ENCODE data around the gene SLC35F3. TPM values are rescaled to one million over a fixed set of nuclear protein-coding genes. Genes with fewer than 3 reads are reported as not detected.
"Not testable (repeated sequence)": the region's sequence is repeated elsewhere in the genome, so short reads cannot be mapped to it uniquely, and the experiment has no call there.

The SLC35F3 gene
- total and polyA plus RNA-seq, 4 donors = 0.01 to 0.37 (median 0.08) TPM; not detected in 1

DNA sequence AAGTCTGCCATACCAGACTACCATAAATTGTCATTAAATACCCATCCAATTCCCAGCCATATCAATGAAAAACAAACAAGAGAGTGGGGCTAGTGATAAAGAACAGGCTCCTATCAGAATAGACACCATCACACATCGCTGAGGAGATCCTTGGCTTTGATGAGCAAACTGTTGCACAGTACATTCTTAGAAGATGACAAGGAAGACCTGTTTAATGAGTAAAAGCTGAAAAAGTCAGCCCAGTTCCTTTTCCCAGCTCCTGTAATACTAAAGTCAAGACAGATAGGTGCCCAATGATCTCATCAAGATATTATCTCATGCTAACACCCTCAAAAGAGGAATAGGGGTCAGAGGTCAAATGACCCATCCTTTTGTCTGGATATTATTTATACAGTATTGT is 304.3 kb downstream of the SLC35F3 start:
- Histone ChIP-seq H3K27ac (ENCODE audit: low read depth in 1 of 2, low read length in 2 of 2) (no peak overlapping the region), H3K9me3 (ENCODE audit: control insufficient read depth in 4 of 4, low read length in 3 of 4) (no peaks in the 10 kb centered on the region), H3K36me3 (ENCODE audit: control insufficient read depth in 4 of 4, insufficient read depth in 3 of 4, low read depth in 1 of 4, low read length in 3 of 4) (no peaks in the 10 kb centered on the region), H3K27me3 (ENCODE audit: control insufficient read depth in 4 of 4, insufficient read depth in 4 of 4, low read length in 3 of 4) (peaks cover 0 to 2% (median 0%) of the 10 kb centered on the region in 4 donors), H3K4me1 (ENCODE audit: control insufficient read depth in 4 of 4, insufficient read depth in 4 of 4, low read length in 3 of 4) (peaks cover 0 to 2% (median under 1%) of the 10 kb centered on the region in 4 donors), H3K4me3 (ENCODE audit: low read depth in 1 of 3, low read length in 3 of 3) (no peak overlapping the region), H3K9ac (ENCODE audit: low read depth in 1 of 2, low read length in 2 of 2) (no peak overlapping the region)
- 68% methylated on average over 1 of the region's 1 CpG for WGBS
- TF ChIP-seq, protein P1, sequence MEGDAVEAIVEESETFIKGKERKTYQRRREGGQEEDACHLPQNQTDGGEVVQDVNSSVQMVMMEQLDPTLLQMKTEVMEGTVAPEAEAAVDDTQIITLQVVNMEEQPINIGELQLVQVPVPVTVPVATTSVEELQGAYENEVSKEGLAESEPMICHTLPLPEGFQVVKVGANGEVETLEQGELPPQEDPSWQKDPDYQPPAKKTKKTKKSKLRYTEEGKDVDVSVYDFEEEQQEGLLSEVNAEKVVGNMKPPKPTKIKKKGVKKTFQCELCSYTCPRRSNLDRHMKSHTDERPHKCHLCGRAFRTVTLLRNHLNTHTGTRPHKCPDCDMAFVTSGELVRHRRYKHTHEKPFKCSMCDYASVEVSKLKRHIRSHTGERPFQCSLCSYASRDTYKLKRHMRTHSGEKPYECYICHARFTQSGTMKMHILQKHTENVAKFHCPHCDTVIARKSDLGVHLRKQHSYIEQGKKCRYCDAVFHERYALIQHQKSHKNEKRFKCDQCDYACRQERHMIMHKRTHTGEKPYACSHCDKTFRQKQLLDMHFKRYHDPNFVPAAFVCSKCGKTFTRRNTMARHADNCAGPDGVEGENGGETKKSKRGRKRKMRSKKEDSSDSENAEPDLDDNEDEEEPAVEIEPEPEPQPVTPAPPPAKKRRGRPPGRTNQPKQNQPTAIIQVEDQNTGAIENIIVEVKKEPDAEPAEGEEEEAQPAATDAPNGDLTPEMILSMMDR (IDR thresholded peaks at IDR 0.05; ENCODE audit: low read depth, low read length, missing input control) = no peak
- TF ChIP-seq EGR1 (IDR thresholded peaks at IDR 0.05; ENCODE audit: low read depth in 2 of 2) (no peak), RAD21 (IDR thresholded peaks at IDR 0.05) (no peak), YY1 (IDR thresholded peaks at IDR 0.05) (no peak), FOXA1 (IDR thresholded peaks at IDR 0.05) (no peak)
- TF ChIP-seq, protein P2, sequence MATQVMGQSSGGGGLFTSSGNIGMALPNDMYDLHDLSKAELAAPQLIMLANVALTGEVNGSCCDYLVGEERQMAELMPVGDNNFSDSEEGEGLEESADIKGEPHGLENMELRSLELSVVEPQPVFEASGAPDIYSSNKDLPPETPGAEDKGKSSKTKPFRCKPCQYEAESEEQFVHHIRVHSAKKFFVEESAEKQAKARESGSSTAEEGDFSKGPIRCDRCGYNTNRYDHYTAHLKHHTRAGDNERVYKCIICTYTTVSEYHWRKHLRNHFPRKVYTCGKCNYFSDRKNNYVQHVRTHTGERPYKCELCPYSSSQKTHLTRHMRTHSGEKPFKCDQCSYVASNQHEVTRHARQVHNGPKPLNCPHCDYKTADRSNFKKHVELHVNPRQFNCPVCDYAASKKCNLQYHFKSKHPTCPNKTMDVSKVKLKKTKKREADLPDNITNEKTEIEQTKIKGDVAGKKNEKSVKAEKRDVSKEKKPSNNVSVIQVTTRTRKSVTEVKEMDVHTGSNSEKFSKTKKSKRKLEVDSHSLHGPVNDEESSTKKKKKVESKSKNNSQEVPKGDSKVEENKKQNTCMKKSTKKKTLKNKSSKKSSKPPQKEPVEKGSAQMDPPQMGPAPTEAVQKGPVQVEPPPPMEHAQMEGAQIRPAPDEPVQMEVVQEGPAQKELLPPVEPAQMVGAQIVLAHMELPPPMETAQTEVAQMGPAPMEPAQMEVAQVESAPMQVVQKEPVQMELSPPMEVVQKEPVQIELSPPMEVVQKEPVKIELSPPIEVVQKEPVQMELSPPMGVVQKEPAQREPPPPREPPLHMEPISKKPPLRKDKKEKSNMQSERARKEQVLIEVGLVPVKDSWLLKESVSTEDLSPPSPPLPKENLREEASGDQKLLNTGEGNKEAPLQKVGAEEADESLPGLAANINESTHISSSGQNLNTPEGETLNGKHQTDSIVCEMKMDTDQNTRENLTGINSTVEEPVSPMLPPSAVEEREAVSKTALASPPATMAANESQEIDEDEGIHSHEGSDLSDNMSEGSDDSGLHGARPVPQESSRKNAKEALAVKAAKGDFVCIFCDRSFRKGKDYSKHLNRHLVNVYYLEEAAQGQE (IDR thresholded peaks at IDR 0.05) = no peak
- no peak for DNase-seq (ENCODE audit: low spot score)

DNA sequence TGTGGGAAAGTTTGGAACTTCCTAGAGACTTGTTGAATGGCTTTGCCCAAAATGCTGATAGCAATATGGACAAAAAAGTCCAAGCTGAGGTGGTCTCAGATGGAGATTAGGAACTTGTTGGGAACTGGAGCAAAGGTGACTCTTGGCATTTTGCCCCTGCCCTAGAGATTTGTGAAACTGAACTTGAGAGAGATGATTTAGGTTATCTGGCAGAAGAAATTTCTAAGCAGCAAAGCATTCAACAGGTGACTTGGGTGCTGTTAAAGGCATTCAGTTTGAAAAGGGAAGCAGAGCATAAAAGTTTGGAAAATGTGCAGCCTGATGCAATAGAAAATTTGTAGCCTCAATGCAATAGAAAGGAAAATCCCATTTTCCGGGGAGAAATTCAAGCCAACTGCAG is 306.0 kb downstream of the SLC35F3 start:
- H3K27me3 ChIP-seq (ENCODE audit: control insufficient read depth in 4 of 4, insufficient read depth in 4 of 4, low read length in 3 of 4); H3K4me3 ChIP-seq (ENCODE audit: low read depth in 1 of 3, low read length in 3 of 3); H3K9me3 ChIP-seq (ENCODE audit: control insufficient read depth in 4 of 4, low read length in 3 of 4); H3K9ac ChIP-seq (ENCODE audit: low read depth in 1 of 2, low read length in 2 of 2); H3K36me3 ChIP-seq (ENCODE audit: control insufficient read depth in 4 of 4, insufficient read depth in 3 of 4, low read depth in 1 of 4, low read length in 3 of 4); H3K27ac ChIP-seq (ENCODE audit: low read depth in 1 of 2, low read length in 2 of 2); DNase-seq (ENCODE audit: low spot score): not testable (repeated sequence)
- H3K4me1 ChIP-seq (ENCODE audit: control insufficient read depth in 4 of 4, insufficient read depth in 4 of 4, low read length in 3 of 4) = peaks cover 2 to 13% (median 7%) of the 10 kb centered on the region in 4 donors
- WGBS = 91% methylated on average over 1 of the region's 1 CpG

DNA sequence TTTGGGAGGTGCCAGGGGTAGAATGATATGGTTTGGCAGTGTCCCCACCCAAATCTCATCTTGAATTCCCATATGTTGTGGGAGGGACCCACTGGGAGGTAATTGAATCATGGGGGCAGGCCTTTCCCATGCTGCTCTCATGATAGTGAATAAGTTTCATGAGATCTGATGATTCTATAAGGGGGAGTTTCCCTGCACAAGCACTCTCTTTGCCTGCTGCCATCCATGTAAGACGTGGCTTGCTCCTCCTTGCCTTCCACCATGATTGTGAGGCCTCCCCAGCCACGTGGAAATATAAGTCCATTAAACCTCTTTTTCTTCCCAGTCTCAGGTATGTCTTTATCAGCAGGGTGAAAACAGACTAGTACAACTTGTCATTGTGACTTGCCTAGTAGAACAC is 307.4 kb downstream of the SLC35F3 start:
- not testable (repeated sequence) for H3K36me3 ChIP-seq (ENCODE audit: control insufficient read depth in 4 of 4, insufficient read depth in 3 of 4, low read depth in 1 of 4, low read length in 3 of 4); H3K9ac ChIP-seq (ENCODE audit: low read depth in 1 of 2, low read length in 2 of 2); H3K27me3 ChIP-seq (ENCODE audit: control insufficient read depth in 4 of 4, insufficient read depth in 4 of 4, low read length in 3 of 4); H3K27ac ChIP-seq (ENCODE audit: low read depth in 1 of 2, low read length in 2 of 2); DNase-seq (ENCODE audit: low spot score); H3K9me3 ChIP-seq (ENCODE audit: control insufficient read depth in 4 of 4, low read length in 3 of 4); H3K4me3 ChIP-seq (ENCODE audit: low read depth in 1 of 3, low read length in 3 of 3)
- 68% methylated on average over 2 of the region's 2 CpGs for whole genome bisulfite sequencing
- H3K4me1 ChIP-seq (ENCODE audit: control insufficient read depth in 4 of 4, insufficient read depth in 4 of 4, low read length in 3 of 4) = peaks cover 2 to 13% (median 7%) of the 10 kb centered on the region in 4 donors
